Type B pancreatic cell (in vitro differentiated cells): ENCODE measurements around the gene ITGB3BP. TPM values are rescaled to one million over a fixed set of nuclear protein-coding genes. Genes with fewer than 3 reads are reported as not detected.
"Not testable (repeated sequence)": the region's sequence is repeated elsewhere in the genome, so short reads cannot be mapped to it uniquely, and the experiment has no call there.

Source experiments
- DNase-seq: peaks from one replicate; pipeline ENCODE4 v3.0.0; 2021; ENCODE audit warnings: mixed read lengths; ENCODE audit not compliant: unreplicated experiment; ENCODE audit errors: extremely low spot score
- H3K27ac Mint-ChIP-seq: 2 replicates; pipeline ENCODE4 v1.8.0; 2021; ENCODE audit warnings: mild to moderate bottlenecking, mixed read lengths
- H3K27me3 Mint-ChIP-seq: 2 replicates; pipeline ENCODE4 v1.8.0; 2021; ENCODE audit warnings: mixed read lengths
- H3K36me3 Mint-ChIP-seq: 2 replicates; pipeline ENCODE4 v1.8.0; 2021; ENCODE audit warnings: mixed read lengths
- H3K4me1 Mint-ChIP-seq: one replicate; pipeline ENCODE4 v1.8.0; 2021; ENCODE audit warnings: mixed read lengths; ENCODE audit not compliant: unreplicated experiment
- H3K4me3 Mint-ChIP-seq: 2 replicates; pipeline ENCODE4 v1.8.0; 2021; ENCODE audit warnings: mild to moderate bottlenecking, mixed read lengths
- H3K9me3 Mint-ChIP-seq: 2 replicates; pipeline ENCODE4 v1.8.0; 2021; ENCODE audit warnings: mixed read lengths
- total RNA-seq: library from RNA; stranded (reverse); gene quantifications from 2 replicates; pipeline ENCODE4 v1.2.1, GENCODE V29; 2021; ENCODE audit warnings: low replicate concordance
- TF ChIP-seq, protein P1 (sequence below): fragments of 200-600 bp; sonication (generic); conservative IDR thresholded peaks from 2 replicates; pipeline ENCODE4 v1.5.0; 2021; ENCODE audit warnings: antibody characterized with exemption, mild to moderate bottlenecking

Gene ITGB3BP
- total RNA-seq, 1 donor from 2014 or later = 39.9 TPM

DNA sequence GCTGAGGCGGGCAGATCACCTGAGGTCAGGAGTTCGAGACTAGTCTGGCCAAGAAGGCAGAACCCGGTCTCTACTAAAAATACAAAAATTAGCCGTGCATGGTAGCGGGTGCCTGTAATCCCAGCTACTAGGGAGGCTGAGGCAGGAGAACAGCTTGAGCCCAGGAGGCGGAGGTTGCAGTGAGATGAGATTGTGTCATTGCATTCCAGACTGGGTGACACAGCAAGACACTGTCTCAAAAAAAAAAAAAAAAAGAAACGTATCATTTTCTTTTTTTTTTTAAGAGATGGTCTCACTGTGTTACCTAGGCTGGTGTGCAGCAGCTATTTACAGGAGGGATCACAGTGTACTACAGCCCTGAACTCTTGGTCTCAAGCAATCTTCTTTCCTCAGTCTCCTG, 47.3 kb downstream of the ITGB3BP start:
- no peaks in the 10 kb centered on the region for H3K4me1 Mint-ChIP-seq
- H3K36me3 Mint-ChIP-seq = peaks cover 16% of the 10 kb centered on the region
- peaks cover 1% of the 10 kb centered on the region for H3K9me3 Mint-ChIP-seq
- no peaks in the 10 kb centered on the region for H3K27me3 Mint-ChIP-seq
- no peak overlapping the region for H3K27ac Mint-ChIP-seq
- TF ChIP-seq, protein P1, sequence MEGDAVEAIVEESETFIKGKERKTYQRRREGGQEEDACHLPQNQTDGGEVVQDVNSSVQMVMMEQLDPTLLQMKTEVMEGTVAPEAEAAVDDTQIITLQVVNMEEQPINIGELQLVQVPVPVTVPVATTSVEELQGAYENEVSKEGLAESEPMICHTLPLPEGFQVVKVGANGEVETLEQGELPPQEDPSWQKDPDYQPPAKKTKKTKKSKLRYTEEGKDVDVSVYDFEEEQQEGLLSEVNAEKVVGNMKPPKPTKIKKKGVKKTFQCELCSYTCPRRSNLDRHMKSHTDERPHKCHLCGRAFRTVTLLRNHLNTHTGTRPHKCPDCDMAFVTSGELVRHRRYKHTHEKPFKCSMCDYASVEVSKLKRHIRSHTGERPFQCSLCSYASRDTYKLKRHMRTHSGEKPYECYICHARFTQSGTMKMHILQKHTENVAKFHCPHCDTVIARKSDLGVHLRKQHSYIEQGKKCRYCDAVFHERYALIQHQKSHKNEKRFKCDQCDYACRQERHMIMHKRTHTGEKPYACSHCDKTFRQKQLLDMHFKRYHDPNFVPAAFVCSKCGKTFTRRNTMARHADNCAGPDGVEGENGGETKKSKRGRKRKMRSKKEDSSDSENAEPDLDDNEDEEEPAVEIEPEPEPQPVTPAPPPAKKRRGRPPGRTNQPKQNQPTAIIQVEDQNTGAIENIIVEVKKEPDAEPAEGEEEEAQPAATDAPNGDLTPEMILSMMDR = no peak
- DNase-seq = no peak
- no peak overlapping the region for H3K4me3 Mint-ChIP-seq

GRCh38 chr1:63468683-63469082, 54.3 kb downstream of the ITGB3BP start:
- not testable (repeated sequence) for H3K36me3 Mint-ChIP-seq, H3K9me3 Mint-ChIP-seq, H3K27ac Mint-ChIP-seq

GRCh38 chr1:63466759-63467158, 56.3 kb downstream of the ITGB3BP start:
- Mint-ChIP-seq H3K9me3 (peaks cover 16% of the 10 kb centered on the region), H3K27ac (no peak overlapping the region), H3K36me3 (peaks cover 21% of the 10 kb centered on the region), H3K4me3 (no peak overlapping the region), H3K27me3 (no peaks in the 10 kb centered on the region), H3K4me1 (no peaks in the 10 kb centered on the region)
- TF ChIP-seq, protein P1 = no peak
- DNase-seq = no peak

More at GRCh38 chr1:63468683-63469082, 54.3 kb downstream of the ITGB3BP start:
- H3K4me3 Mint-ChIP-seq, H3K27me3 Mint-ChIP-seq, DNase-seq, H3K4me1 Mint-ChIP-seq: not testable (repeated sequence)

GRCh38 chr1:63466181-63466580, 56.8 kb downstream of the ITGB3BP start:
- TF ChIP-seq, protein P1 = no peak
- DNase-seq = no peak
- Mint-ChIP-seq H3K4me1 (no peaks in the 10 kb centered on the region), H3K4me3 (no peak overlapping the region), H3K27me3 (no peaks in the 10 kb centered on the region), H3K27ac (no peak overlapping the region), H3K9me3 (peaks cover 17% of the 10 kb centered on the region), H3K36me3 (peaks cover 18% of the 10 kb centered on the region)

DNA sequence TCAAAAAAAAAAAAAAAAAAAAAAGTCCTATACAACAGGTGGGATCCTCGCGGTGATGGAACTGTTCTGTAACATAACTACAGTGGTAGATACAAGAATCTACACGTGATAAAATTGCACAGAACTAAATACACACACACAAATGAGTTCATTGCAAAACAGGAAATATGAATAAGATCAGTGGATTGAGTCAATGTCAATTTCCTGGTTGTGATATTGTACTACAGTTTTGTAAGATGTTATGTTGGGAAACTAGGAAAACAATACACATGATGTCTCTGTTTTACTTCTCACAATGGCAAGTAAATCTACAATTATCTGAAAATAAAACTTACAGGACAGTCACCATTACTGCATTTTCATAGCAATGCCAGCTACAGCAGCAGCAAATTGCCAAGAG, 59.8 kb downstream of the ITGB3BP start:
- TF ChIP-seq, protein P1 = no peak
- peaks cover 21% of the 10 kb centered on the region for H3K36me3 Mint-ChIP-seq

DNA sequence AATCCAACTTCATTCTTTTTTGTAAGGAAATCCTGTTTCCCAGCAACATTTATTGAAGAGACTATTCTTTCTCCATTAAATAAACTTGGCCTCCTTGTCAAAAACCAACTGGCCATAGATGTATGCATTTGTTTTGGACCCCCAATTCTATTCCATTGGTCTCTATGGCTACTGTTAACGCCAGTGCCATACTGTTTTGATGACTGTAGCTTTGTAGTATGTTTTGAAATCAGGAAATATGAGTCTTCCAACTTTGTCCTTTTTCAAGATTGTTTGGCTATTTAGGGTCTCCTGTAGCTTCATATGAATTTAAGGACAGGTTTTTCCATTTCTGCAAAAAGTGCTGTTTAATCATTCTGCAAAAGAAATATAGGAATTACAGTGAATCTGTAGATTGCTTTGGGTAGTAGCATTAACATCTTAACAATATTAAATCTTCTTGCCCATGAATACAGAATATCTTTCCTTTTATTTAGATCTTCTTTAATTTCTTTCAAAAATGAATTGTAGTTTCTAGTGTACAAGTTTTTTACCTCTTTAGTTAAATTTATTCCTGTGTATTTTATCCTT, 61.3 kb downstream of the ITGB3BP start:
- H3K27ac Mint-ChIP-seq = no peak overlapping the region

More for the DNA sequence above, 59.8 kb downstream of the ITGB3BP start:
- H3K4me3 Mint-ChIP-seq = no peak overlapping the region
- H3K27ac Mint-ChIP-seq = no peak overlapping the region
- DNase-seq = no peak
- H3K9me3 Mint-ChIP-seq = peaks cover 12% of the 10 kb centered on the region
- no peaks in the 10 kb centered on the region for H3K4me1 Mint-ChIP-seq
- no peaks in the 10 kb centered on the region for H3K27me3 Mint-ChIP-seq

More for the DNA sequence above, 61.3 kb downstream of the ITGB3BP start:
- Mint-ChIP-seq H3K36me3 (peaks cover 21% of the 10 kb centered on the region), H3K4me3 (no peak overlapping the region), H3K4me1 (no peaks in the 10 kb centered on the region), H3K9me3 (peaks cover 12% of the 10 kb centered on the region), H3K27me3 (no peaks in the 10 kb centered on the region)
- DNase-seq = no peak
- TF ChIP-seq, protein P1 = no peak
